PC-9 (cell line): ENCODE measurements around the gene CDC7. TPM values are rescaled to one million over a fixed set of nuclear protein-coding genes. Genes with fewer than 3 reads are reported as not detected.

Experiments used
- BruUV-seq: library from RNA; stranded (reverse); fragments of 400-500 nt; replicated peaks from 2 replicates; lab custom pipeline; 2021; lab: Mats Ljungman, UMichigan
- CTCF ChIA-PET: fragments of 300-600 bp; sonication (Branson Sonifier 250); formaldehyde crosslinking; loops from one replicate; lab custom pipeline; 2022; ENCODE audit warnings: antibody characterized with exemption; lab: Charles Lee
- POLR2A ChIA-PET: fragments of 300-600 bp; sonication (Branson Sonifier 250); formaldehyde crosslinking; loops from one replicate; lab custom pipeline; 2022; ENCODE audit warnings: antibody characterized with exemption; ENCODE audit not compliant: unreplicated experiment; lab: Charles Lee
- DNase-seq, 2 experiments: peaks; one replicate each; pipeline versions ENCODE4 v3.0.0 to v3.0.0-alpha.2; 2015 to 2022; ENCODE audit warnings: mixed read lengths in 1 of 2
- H2AFZ ChIP-seq: fragments of 200-600 bp; sonication (generic); 2 replicates; pipeline ENCODE4 v1.8.1; 2017; ENCODE audit warnings: antibody characterized with exemption
- H3F3A ChIP-seq: fragments of 200-600 bp; sonication (generic); 2 replicates; pipeline ENCODE4 v1.8.1; 2017; ENCODE audit warnings: antibody characterized with exemption, mild to moderate bottlenecking, low read depth; ENCODE audit not compliant: insufficient read depth
- H3K27ac ChIP-seq: fragments of 200-600 bp; sonication (generic); 2 replicates; pipeline ENCODE4 v1.6.1; 2016; ENCODE audit warnings: mixed run types
- H3K27me3 ChIP-seq: fragments of 200-600 bp; sonication (generic); 2 replicates; pipeline ENCODE4 v1.6.1; 2016; ENCODE audit warnings: low read depth, mixed run types; ENCODE audit not compliant: insufficient read depth
- H3K36me3 ChIP-seq: fragments of 200-600 bp; sonication (generic); 2 replicates; pipeline ENCODE4 v1.6.1; 2016; ENCODE audit warnings: low read depth, mixed run types
- H3K4me1 ChIP-seq: fragments of 200-600 bp; sonication (generic); replicated peaks from 2 replicates; pipeline ENCODE4 v1.6.1; 2016; ENCODE audit warnings: mixed run types; ENCODE audit not compliant: insufficient read depth
- H3K4me2 ChIP-seq: fragments of 200-600 bp; sonication (generic); 2 replicates; pipeline ENCODE4 v1.6.1; 2017; ENCODE audit warnings: mixed run types
- H3K4me3 ChIP-seq: fragments of 200-600 bp; sonication (generic); 2 replicates; pipeline ENCODE4 v1.6.1; 2016; ENCODE audit warnings: mixed run types
- H3K79me2 ChIP-seq: fragments of 200-600 bp; sonication (generic); 2 replicates; pipeline ENCODE4 v1.6.1; 2017; ENCODE audit warnings: low read depth, mixed run types
- H3K9me2 ChIP-seq: fragments of 200-600 bp; sonication (generic); 2 replicates; pipeline ENCODE4 v1.8.1; 2017; ENCODE audit warnings: mild to moderate bottlenecking; ENCODE audit not compliant: insufficient read depth
- H3K9me3 ChIP-seq: fragments of 200-600 bp; sonication (generic); 2 replicates; pipeline ENCODE4 v1.8.1; 2016; ENCODE audit warnings: low read depth; ENCODE audit not compliant: insufficient read depth
- H4K20me1 ChIP-seq: fragments of 200-600 bp; sonication (generic); 2 replicates; pipeline ENCODE4 v1.8.1; 2017; ENCODE audit not compliant: insufficient read depth
- EZH2 ChIP-seq: fragments of 200-600 bp; sonication (generic); IDR thresholded peaks from 2 replicates; pipeline ENCODE4 v1.8.0; 2017; ENCODE audit warnings: antibody characterized with exemption, low read depth
- intact Hi-C: fragments of 100-400 bp; cut with micrococcal nuclease; formaldehyde crosslinking; loops from one replicate; pipeline ENCODE4 v1.10.0; 2022; ENCODE audit not compliant: unreplicated experiment
- total RNA-seq: library from RNA; stranded (reverse); gene quantifications from 2 replicates; pipeline ENCODE4 v1.2.3, GENCODE V29; 2021
- TF ChIP-seq, protein P1 (sequence below): fragments of 200-600 bp; sonication (generic); conservative IDR thresholded peaks from 2 replicates; pipeline ENCODE4 v1.6.1; 2017; ENCODE audit warnings: mixed run types, antibody characterized with exemption, mild to moderate bottlenecking, moderate library complexity

Gene CDC7
- total RNA-seq, 1 experiment from 2014 or later: 13.1 TPM

DNA sequence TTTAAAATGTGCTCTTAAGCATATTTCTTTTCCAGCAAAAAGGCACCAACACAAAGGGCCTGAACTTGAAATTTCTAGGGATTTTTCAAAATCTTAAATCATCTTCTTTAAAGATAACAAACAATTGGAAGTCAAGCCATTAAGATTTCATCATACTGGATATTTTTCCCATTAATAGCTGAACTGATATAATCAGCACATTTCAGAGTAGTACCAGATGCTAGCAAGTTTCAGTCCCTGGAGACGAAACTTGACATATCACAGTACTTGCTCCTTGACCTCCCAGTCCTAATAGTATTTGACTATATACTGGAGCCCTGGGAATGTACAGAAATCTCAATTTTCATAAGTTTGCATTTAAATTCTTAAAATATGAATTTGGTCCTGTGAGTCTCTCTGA is 10.2 kb upstream of the CDC7 start:
- Histone ChIP-seq H3K9me2 (no peaks in the 10 kb centered on the region), H3K4me1 (no peaks in the 10 kb centered on the region), H4K20me1 (no peaks in the 10 kb centered on the region), H3K36me3 (no peaks in the 10 kb centered on the region), H3F3A (no peaks in the 10 kb centered on the region), H2AFZ (no peak overlapping the region), H3K79me2 (no peaks in the 10 kb centered on the region), H3K9me3 (no peaks in the 10 kb centered on the region; the same call in 1 of the 2 replicates), H3K27me3 (no peaks in the 10 kb centered on the region), H3K27ac (no peak overlapping the region), H3K4me2 (no peak overlapping the region), H3K4me3 (no peak overlapping the region)
- intact Hi-C loops: no loop called here
- ChIA-PET CTCF (no interaction called here), POLR2A (no interaction called here)
- TF ChIP-seq, protein P1, sequence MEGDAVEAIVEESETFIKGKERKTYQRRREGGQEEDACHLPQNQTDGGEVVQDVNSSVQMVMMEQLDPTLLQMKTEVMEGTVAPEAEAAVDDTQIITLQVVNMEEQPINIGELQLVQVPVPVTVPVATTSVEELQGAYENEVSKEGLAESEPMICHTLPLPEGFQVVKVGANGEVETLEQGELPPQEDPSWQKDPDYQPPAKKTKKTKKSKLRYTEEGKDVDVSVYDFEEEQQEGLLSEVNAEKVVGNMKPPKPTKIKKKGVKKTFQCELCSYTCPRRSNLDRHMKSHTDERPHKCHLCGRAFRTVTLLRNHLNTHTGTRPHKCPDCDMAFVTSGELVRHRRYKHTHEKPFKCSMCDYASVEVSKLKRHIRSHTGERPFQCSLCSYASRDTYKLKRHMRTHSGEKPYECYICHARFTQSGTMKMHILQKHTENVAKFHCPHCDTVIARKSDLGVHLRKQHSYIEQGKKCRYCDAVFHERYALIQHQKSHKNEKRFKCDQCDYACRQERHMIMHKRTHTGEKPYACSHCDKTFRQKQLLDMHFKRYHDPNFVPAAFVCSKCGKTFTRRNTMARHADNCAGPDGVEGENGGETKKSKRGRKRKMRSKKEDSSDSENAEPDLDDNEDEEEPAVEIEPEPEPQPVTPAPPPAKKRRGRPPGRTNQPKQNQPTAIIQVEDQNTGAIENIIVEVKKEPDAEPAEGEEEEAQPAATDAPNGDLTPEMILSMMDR: no peak
- no peak for TF ChIP-seq EZH2
- BruUV-seq: no TSS peak
- DNase-seq: no peak

DNA sequence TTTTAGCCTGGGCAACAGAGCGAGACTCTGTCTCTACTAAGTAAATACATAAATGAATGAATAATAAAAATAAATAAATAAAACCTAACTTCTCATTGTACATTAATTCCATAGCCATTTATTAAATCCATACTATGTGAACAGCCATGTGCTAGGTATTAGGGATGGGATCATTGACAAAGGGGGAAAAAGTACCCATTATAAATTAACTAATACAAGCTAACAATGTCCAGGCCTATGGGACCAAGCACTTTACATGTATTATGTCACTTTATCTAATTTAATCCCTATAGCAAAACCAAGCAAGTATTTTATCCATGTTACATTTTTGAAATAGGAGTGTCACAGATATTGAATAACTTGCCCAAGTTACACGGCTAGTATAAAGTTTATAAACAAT is 2.6 kb upstream of the CDC7 start:
- peaks cover 4% of the 10 kb centered on the region; the same call in 1 of the 2 replicates for H3K36me3 ChIP-seq
- H3K4me1 ChIP-seq: peaks cover 17% of the 10 kb centered on the region
- intact Hi-C loops: no loop called here
- no peak overlapping the region for H3K27ac ChIP-seq
- no peaks in the 10 kb centered on the region for H3K9me2 ChIP-seq
- TF ChIP-seq, protein P1: no peak
- no peak for TF ChIP-seq EZH2
- no peaks in the 10 kb centered on the region for H3K9me3 ChIP-seq
- H4K20me1 ChIP-seq: no peaks in the 10 kb centered on the region
- no peak for DNase-seq
- peaks cover 16% of the 10 kb centered on the region for H3K79me2 ChIP-seq
- H3K27me3 ChIP-seq: no peaks in the 10 kb centered on the region
- peaks cover 17% of the 10 kb centered on the region; the same call in 1 of the 2 replicates for H3F3A ChIP-seq
- H3K4me2 ChIP-seq: no peak overlapping the region
- ChIA-PET CTCF (no interaction called here), POLR2A (no interaction called here)
- BruUV-seq: no TSS peak
- no peak overlapping the region for H3K4me3 ChIP-seq
- no peak overlapping the region for H2AFZ ChIP-seq

DNA sequence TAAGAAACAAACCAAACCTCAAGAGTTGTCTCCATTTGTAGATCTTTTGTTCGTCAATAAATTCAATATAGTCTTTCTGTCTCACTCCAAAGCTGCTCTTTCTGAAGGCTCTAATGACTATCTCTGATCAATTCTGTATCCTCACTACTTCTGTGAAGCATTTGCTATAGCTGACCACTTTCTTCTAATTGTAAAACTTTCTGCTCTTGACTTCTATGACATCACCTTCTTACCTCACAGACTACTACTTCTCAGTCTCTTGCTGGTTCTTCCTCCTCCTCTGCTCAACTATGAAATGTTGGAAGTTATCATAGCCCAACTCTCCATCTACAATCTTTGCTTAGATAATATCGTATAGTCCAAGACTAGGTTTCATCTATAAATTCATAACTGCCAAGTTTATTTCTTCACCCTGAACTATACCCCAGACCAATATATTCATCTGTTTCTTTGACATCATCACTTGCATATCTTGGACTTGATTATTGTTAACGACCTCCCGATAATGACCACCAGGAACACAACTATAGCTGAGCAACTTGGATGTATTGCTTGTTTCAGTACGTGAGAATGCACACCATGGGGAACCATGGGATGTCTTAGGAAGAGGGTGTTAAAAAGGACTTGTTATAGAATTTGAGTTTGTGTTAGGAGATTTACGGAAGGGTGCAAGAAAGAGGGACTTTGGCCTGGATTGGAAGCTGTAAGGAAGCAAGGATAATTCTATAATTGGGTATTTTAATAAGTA is 2.0 kb upstream of the CDC7 start:
- no TSS peak for BruUV-seq
- H2AFZ ChIP-seq: no peak overlapping the region
- intact Hi-C loops: no loop called here

More for the DNA sequence above, 2.0 kb upstream of the CDC7 start:
- Histone ChIP-seq H3K36me3 (peaks cover 7% of the 10 kb centered on the region; the same call in 1 of the 2 replicates), H3K27me3 (no peaks in the 10 kb centered on the region), H3K4me3 (no peak overlapping the region), H3K4me2 (no peak overlapping the region), H3K4me1 (peaks cover 23% of the 10 kb centered on the region), H3K9me2 (no peaks in the 10 kb centered on the region), H3K27ac (no peak overlapping the region), H3F3A (peaks cover 17% of the 10 kb centered on the region; the same call in 1 of the 2 replicates), H3K79me2 (peaks cover 22% of the 10 kb centered on the region), H3K9me3 (no peaks in the 10 kb centered on the region), H4K20me1 (no peaks in the 10 kb centered on the region)
- ChIA-PET POLR2A (no interaction called here), CTCF (no interaction called here)
- no peak for TF ChIP-seq EZH2
- TF ChIP-seq, protein P1: no peak
- DNase-seq: no peak
